Transverse colon (tissue), 3 donors: ENCODE measurements around the gene COTL1.

Source experiments
- POLR2A ChIP-seq: fragments of 450-650 bp; IDR thresholded peaks from one replicate; pipeline ENCODE4 v1.6.1; 2016; ENCODE audit warnings: antibody characterized with exemption, mild to moderate bottlenecking, moderate library complexity
- TF ChIP-seq, protein P1 (sequence below), 5 experiments: fragments of 200-600 bp in 3 of 5; fragments of 450-650 bp in 2 of 5; sonication (generic) in 3 of 5; IDR thresholded peaks; 1 replicate in 2 of 5; 2 replicates in 3 of 5; pipeline ENCODE4 v1.5.1; 2016 to 2017; ENCODE audit warnings: antibody characterized with exemption in 5 of 5, inconsistent platforms in 3 of 5, mild to moderate bottlenecking in 2 of 5, moderate library complexity in 1 of 5

DNA sequence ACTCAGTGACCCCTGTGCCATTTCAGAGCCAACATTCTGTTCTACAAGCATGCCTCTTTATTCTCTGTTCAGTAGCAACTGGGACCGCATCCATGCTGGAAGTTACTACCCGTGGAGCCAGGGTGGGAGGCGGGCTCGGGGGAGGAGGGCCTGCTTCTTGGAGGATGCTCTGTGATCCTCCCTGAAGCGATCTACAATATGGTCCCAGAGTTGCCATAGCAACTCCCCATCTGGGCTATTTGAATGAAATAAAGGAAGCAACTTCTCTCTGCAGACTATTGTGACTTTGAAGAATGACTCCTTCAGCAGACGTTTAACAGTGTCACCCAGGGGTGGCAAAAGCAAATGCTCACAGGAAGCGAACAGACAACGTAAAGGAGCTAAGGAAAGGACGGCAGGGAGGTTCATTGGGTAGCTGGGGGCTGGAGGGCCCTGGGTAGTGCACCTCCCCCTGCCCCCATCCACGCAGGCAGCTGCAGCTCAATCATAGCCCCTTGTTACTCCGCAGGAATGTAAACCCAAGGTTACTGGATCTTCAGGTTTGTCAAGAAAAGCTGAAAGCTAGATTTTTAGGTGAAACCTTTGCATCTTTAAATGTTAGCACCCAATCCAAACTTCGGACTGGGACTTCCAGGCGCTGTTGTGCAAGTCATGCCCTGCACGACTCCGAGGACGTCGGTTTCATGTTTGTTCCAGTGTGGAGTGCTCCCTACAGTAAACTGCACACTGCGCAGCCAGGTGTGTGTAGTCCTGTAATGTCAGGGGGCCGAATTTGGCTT is 62.3 kb downstream of the COTL1 start:
- TF ChIP-seq, protein P1, sequence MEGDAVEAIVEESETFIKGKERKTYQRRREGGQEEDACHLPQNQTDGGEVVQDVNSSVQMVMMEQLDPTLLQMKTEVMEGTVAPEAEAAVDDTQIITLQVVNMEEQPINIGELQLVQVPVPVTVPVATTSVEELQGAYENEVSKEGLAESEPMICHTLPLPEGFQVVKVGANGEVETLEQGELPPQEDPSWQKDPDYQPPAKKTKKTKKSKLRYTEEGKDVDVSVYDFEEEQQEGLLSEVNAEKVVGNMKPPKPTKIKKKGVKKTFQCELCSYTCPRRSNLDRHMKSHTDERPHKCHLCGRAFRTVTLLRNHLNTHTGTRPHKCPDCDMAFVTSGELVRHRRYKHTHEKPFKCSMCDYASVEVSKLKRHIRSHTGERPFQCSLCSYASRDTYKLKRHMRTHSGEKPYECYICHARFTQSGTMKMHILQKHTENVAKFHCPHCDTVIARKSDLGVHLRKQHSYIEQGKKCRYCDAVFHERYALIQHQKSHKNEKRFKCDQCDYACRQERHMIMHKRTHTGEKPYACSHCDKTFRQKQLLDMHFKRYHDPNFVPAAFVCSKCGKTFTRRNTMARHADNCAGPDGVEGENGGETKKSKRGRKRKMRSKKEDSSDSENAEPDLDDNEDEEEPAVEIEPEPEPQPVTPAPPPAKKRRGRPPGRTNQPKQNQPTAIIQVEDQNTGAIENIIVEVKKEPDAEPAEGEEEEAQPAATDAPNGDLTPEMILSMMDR (IDR thresholded peaks at IDR 0.05) = no peak
- no peak for TF ChIP-seq POLR2A
